ENCODE measurements around the gene PSMC3IP. TPM values are rescaled to one million over a fixed set of nuclear protein-coding genes. Genes with fewer than 3 reads are reported as not detected.
"Not testable (repeated sequence)": the region's sequence is repeated elsewhere in the genome, so short reads cannot be mapped to it uniquely, and the experiment has no call there.

The PSMC3IP gene
- total RNA-seq, 1 experiment from 2014 or later: 25.2 TPM

DNA sequence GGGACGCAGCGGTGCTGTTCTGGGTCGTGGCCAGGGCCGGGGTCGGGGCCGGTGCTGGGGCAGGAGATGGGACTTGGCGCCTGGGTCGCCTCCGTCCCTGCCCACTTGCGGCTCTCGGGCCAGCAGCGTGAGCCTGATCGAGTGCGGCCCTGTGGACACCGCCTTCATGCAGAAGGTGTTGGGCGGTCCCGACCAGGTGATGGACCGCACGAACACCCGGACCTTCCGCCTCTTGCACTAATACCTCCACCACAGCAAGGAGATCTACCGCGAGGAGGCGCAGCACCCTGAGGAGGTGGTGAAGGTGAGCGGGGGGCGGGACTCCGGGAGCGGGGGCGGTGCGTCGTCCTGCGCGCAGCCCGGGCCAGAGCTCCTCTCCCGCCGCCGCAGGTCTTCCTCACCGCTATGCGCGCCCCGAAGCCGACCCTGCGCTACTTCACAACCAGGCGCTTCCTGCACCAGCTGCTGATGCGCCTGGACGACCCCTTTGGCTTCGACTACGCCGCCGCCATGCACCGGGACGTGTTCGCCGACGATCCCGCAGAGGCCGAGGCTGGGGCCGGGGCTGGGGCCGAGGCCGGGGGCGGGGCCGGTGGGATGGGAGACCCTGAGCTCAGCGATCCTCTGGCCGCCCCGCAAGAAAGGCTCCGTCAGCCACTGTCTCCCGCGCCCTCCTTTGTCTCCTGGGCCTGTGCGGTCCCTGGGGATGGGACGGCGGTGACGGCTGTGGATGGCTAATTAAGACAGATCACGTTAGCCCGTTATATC lies 29.3 kb downstream of the PSMC3IP start:
- ChIA-PET POLR2A (no interaction called here), CTCF (interaction anchor here (0.6 kb wide), 1 partner anchor 179 kb away, joined by 5 read pairs; no protein-coding TSS in a partner anchor)
- peaks cover 6% of the 10 kb centered on the region for H3K4me1 Mint-ChIP-seq (ENCODE audit: low read depth, unreplicated experiment)
- H3K4me3 Mint-ChIP-seq (ENCODE audit: unreplicated experiment): no peak overlapping the region
- Histone ChIP-seq H3K9me3 (no peaks in the 10 kb centered on the region), H3K36me3 (ENCODE audit: control insufficient read depth, insufficient read depth, low read length) (peaks cover under 1% of the 10 kb centered on the region; the same call in 1 of the 2 replicates), H3K4me3 (ENCODE audit: low read depth, low read length) (no peak overlapping the region), H3K4me1 (peaks cover 1% of the 10 kb centered on the region; the same call in 1 of the 2 replicates), H3K27me3 (replicated peaks; ENCODE audit: control insufficient read depth, insufficient read depth, low read length) (no peaks in the 10 kb centered on the region)
- peaks cover 55% of the 10 kb centered on the region for H3K36me3 Mint-ChIP-seq (ENCODE audit: insufficient read depth, unreplicated experiment)
- TF ChIP-seq, protein P1, sequence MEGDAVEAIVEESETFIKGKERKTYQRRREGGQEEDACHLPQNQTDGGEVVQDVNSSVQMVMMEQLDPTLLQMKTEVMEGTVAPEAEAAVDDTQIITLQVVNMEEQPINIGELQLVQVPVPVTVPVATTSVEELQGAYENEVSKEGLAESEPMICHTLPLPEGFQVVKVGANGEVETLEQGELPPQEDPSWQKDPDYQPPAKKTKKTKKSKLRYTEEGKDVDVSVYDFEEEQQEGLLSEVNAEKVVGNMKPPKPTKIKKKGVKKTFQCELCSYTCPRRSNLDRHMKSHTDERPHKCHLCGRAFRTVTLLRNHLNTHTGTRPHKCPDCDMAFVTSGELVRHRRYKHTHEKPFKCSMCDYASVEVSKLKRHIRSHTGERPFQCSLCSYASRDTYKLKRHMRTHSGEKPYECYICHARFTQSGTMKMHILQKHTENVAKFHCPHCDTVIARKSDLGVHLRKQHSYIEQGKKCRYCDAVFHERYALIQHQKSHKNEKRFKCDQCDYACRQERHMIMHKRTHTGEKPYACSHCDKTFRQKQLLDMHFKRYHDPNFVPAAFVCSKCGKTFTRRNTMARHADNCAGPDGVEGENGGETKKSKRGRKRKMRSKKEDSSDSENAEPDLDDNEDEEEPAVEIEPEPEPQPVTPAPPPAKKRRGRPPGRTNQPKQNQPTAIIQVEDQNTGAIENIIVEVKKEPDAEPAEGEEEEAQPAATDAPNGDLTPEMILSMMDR (IDR thresholded peaks at IDR 0.05; ENCODE audit: insufficient read depth in 1 of 2, low read depth in 1 of 2, low read length in 1 of 2, severe bottlenecking in 1 of 2, unreplicated experiment in 1 of 2): no peak
- intact Hi-C loops (cut with micrococcal nuclease; ENCODE audit: unreplicated experiment): no loop called here
- no peak overlapping the region for H3K27ac Mint-ChIP-seq (ENCODE audit: unreplicated experiment)
- no TSS peak for BruUV-seq (replicated peaks)
- H3K9me3 Mint-ChIP-seq (ENCODE audit: unreplicated experiment): no peaks in the 10 kb centered on the region
- no peak for DNase-seq
- no peaks in the 10 kb centered on the region for H3K27me3 Mint-ChIP-seq (ENCODE audit: insufficient read depth, unreplicated experiment)

DNA sequence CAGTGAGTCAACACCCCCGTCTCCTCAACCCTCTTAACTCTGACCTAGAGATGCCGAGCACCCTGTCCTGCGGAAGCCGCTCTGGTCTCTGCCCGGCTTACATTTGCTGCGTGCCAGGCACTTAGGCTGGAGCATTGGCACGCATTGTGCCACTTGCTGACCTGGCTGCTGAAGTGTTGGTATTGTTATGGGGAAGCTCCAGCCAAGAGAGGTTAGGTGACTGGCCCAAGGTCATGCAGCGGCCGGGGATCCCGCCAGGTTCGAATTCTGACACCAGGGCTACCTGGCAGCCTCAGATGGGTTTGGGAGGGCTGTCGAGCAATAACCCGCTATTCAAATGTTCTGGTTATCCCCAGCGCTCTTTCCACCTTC lies 29.8 kb downstream of the PSMC3IP start:
- intact Hi-C loops (cut with micrococcal nuclease; ENCODE audit: unreplicated experiment): no loop called here
- peaks cover 1% of the 10 kb centered on the region; the same call in 1 of the 2 replicates for H3K36me3 ChIP-seq (ENCODE audit: control insufficient read depth, insufficient read depth, low read length)
- Mint-ChIP-seq H3K9me3 (ENCODE audit: unreplicated experiment) (no peaks in the 10 kb centered on the region), H3K36me3 (ENCODE audit: insufficient read depth, unreplicated experiment) (peaks cover 55% of the 10 kb centered on the region), H3K4me1 (ENCODE audit: low read depth, unreplicated experiment) (peaks cover 6% of the 10 kb centered on the region), H3K4me3 (ENCODE audit: unreplicated experiment) (no peak overlapping the region), H3K27me3 (ENCODE audit: insufficient read depth, unreplicated experiment) (no peaks in the 10 kb centered on the region), H3K27ac (ENCODE audit: unreplicated experiment) (peak overlapping the region; percentile 25)
- no peak for DNase-seq
- TF ChIP-seq, protein P1 (IDR thresholded peaks at IDR 0.05; ENCODE audit: insufficient read depth in 1 of 2, low read depth in 1 of 2, low read length in 1 of 2, severe bottlenecking in 1 of 2, unreplicated experiment in 1 of 2): no peak
- POLR2A ChIA-PET: no interaction called here
- no TSS peak for BruUV-seq (replicated peaks)
- H3K9me3 ChIP-seq: no peaks in the 10 kb centered on the region
- no peaks in the 10 kb centered on the region for H3K4me1 ChIP-seq
- H3K4me3 ChIP-seq (ENCODE audit: low read depth, low read length): no peak overlapping the region
- CTCF ChIA-PET: no interaction called here
- H3K27me3 ChIP-seq (replicated peaks; ENCODE audit: control insufficient read depth, insufficient read depth, low read length): no peaks in the 10 kb centered on the region

DNA sequence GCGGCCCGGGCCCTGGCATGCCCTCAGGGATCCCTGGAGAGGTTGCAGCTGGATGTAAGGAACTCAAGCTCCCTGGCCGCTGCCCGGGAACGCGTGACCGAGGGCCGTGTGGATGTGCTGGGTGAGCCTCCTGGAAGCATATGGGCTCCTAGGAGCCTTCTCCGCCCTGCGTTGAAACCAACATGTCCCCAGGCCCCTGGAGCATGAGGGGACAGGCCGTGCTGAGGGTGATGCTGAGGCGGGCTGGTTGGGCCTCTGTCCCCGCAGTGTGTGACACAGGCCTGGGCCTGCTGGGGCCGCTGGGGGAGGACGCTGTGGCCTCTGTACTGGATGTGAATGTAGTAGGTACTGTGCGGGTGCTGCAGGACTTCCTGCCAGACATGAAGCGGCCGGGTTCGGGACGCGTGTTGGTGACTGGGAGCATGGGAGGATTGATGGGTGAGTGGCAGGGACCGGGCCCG lies 30.5 kb downstream of the PSMC3IP start:
- Mint-ChIP-seq H3K36me3 (ENCODE audit: insufficient read depth, unreplicated experiment) (peaks cover 54% of the 10 kb centered on the region), H3K4me3 (ENCODE audit: unreplicated experiment) (no peak overlapping the region), H3K9me3 (ENCODE audit: unreplicated experiment) (no peaks in the 10 kb centered on the region), H3K27ac (ENCODE audit: unreplicated experiment) (peak overlapping the region; percentile 25), H3K27me3 (ENCODE audit: insufficient read depth, unreplicated experiment) (no peaks in the 10 kb centered on the region), H3K4me1 (ENCODE audit: low read depth, unreplicated experiment) (peaks cover 4% of the 10 kb centered on the region)
- H3K9me3 ChIP-seq: no peaks in the 10 kb centered on the region
- no peak for DNase-seq
- ChIA-PET POLR2A (interaction anchor here (0.5 kb wide), 1 partner anchor 38 kb away, joined by 7 read pairs; no protein-coding TSS in a partner anchor), CTCF (no interaction called here)
- no TSS peak for BruUV-seq (replicated peaks)
- intact Hi-C loops (cut with micrococcal nuclease; ENCODE audit: unreplicated experiment): no loop called here
- TF ChIP-seq, protein P1 (IDR thresholded peaks at IDR 0.05; ENCODE audit: insufficient read depth in 1 of 2, low read depth in 1 of 2, low read length in 1 of 2, severe bottlenecking in 1 of 2, unreplicated experiment in 1 of 2): no peak
- no peaks in the 10 kb centered on the region for H3K27me3 ChIP-seq (replicated peaks; ENCODE audit: control insufficient read depth, insufficient read depth, low read length)
- H3K36me3 ChIP-seq (ENCODE audit: control insufficient read depth, insufficient read depth, low read length): peaks cover 1% of the 10 kb centered on the region; the same call in 1 of the 2 replicates
- H3K4me1 ChIP-seq: peaks cover 5% of the 10 kb centered on the region
- H3K4me3 ChIP-seq (ENCODE audit: low read depth, low read length): no peak overlapping the region

DNA sequence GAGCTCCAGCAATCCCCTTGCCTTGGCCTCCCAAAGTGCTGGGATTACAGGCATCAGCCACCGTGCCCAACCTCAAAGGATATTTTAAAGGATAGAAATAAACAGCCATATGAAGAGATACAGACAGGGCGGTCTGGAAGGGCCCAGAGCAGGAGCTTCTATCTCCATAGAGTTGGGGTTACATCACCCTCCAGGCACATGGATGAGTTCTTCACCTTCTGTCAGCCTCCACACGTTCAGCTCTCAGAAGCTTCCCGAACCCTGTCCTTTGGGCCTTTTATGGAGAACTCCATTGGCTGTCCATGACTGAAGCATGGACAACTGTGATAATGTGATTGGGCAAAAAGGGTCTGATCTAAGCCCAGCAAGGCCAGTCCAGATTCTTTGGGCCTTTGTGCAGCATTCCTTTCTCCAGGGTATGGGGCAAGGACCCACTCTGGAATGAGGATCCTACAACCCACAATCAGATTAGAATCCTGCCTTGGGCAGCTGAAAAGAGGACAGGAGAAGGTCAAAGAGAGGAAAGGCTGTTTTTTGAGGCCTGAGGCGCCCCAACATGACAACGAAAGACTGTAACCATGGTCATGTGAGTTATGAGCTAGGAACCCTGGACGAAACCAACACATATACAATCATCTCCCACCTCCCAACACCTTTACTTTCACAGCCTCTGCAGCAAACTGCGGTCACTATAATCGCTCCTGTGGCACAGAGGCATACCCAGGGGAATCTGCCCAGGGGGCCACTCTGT lies 31.6 kb downstream of the PSMC3IP start:
- H3K36me3 ChIP-seq (ENCODE audit: control insufficient read depth, insufficient read depth, low read length); H3K27me3 Mint-ChIP-seq (ENCODE audit: insufficient read depth, unreplicated experiment); CTCF ChIA-PET; BruUV-seq (replicated peaks); H3K9me3 ChIP-seq; H3K4me3 Mint-ChIP-seq (ENCODE audit: unreplicated experiment); H3K4me1 Mint-ChIP-seq (ENCODE audit: low read depth, unreplicated experiment); H3K9me3 Mint-ChIP-seq (ENCODE audit: unreplicated experiment); intact Hi-C loops (cut with micrococcal nuclease; ENCODE audit: unreplicated experiment); H3K27me3 ChIP-seq (replicated peaks; ENCODE audit: control insufficient read depth, insufficient read depth, low read length); H3K4me3 ChIP-seq (ENCODE audit: low read depth, low read length); DNase-seq: not testable (repeated sequence)
- POLR2A ChIA-PET: interaction anchor here (1.3 kb wide), 2 partner anchors 8 to 10 kb away, joined by 3 to 4 read pairs; partner anchors contain the start of gene NAGLU
- peaks cover 16% of the 10 kb centered on the region for H3K4me1 ChIP-seq
- Mint-ChIP-seq H3K36me3 (ENCODE audit: insufficient read depth, unreplicated experiment) (peaks cover 62% of the 10 kb centered on the region), H3K27ac (ENCODE audit: unreplicated experiment) (peak overlapping the region; percentile 45)
